GM18867 (cell line): ENCODE data around the gene KICS2.

Source experiments
- ATAC-seq: cut with Tn5 transposase; IDR thresholded peaks from one replicate; pipeline ENCODE4 v1.9.1; 2021; ENCODE audit warnings: mild to moderate bottlenecking, moderate library complexity; ENCODE audit not compliant: unreplicated experiment

The KICS2 gene

DNA sequence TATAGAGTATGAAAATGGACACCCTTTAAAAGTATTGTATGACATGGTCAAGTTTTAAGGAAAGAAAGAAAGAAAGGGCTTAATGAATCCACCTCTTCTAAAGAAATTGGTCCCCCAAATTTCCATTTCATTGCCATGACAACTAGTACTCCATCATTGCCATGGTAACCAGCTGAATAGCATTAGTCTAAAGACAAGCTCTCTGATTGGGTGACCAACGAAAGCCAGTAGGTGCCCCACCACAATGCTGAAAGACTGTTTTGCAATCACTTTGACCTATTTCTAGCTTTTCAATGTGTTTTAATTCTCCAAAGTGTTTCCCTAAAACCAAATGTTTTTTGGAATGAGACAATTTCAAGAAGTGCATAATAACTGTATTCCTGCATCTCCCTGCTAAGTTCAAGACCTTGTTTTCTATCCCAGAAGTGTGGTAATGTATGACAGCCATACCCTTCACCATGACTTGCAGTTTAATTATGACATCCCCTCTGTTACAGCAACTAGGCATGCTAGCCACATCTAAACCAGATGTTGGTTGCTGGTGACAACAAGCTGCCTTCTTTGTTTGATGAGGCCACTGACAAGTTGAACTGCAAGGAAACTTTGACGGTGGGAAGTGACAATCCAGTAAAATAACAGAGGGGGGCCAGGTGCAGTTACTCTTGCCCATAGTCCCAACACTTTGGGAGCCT is 46.7 kb downstream of the KICS2 start:
- no peak for ATAC-seq

DNA sequence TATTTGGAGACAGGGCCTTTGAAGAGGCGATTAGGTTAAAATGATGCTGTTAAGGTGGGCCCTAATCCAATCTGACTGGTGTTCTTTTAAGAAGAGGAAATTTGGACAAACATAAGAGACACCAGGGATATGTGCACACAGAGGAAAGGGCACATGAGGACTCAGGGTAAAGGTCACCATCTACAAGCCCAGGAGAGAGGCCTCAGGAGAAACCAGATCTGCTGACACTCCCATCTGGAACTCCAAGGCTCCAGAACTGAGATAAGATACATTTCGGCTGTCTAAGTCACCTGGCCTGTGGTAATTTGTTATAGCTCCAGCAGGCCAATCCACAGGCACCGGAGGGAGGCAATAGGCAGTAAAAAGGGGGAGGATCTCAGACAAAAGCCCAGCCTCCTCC is 48.6 kb downstream of the KICS2 start:
- ATAC-seq = no peak
